OCI-LY7 (cell line): ENCODE data around the gene ACOXL. TPM values are rescaled to one million over a fixed set of nuclear protein-coding genes. Genes with fewer than 3 reads are reported as not detected.

Experiments
- BruUV-seq: library from RNA; stranded (reverse); fragments of 400-500 nt; replicated peaks from 2 replicates; lab custom pipeline; 2021; lab: Mats Ljungman, UMichigan
- CTCF ChIA-PET: fragments of 300-600 bp; sonication (Branson Sonifier 250); formaldehyde crosslinking; loops from one replicate; lab custom pipeline; 2022; ENCODE audit warnings: antibody characterized with exemption; ENCODE audit not compliant: unreplicated experiment; lab: Charles Lee
- POLR2A ChIA-PET: fragments of 300-600 bp; sonication (Branson Sonifier 250); formaldehyde crosslinking; loops from one replicate; lab custom pipeline; 2022; ENCODE audit warnings: antibody characterized with exemption; lab: Charles Lee
- DNase-seq: peaks from one replicate; pipeline ENCODE4 v3.0.0-alpha.2; 2015; ENCODE audit warnings: low spot score
- H2AFZ ChIP-seq: fragments of 200-600 bp; sonication (generic), shearing (Covaris generic); 2 replicates; pipeline ENCODE4 v1.6.1; 2014; ENCODE audit warnings: mild to moderate bottlenecking, antibody characterized with exemption, low read length, moderate library complexity
- H3K27ac ChIP-seq: fragments of 200-600 bp; sonication (generic); 2 replicates; pipeline ENCODE4 v1.5.1; 2014; ENCODE audit warnings: mixed run types, low read depth, mild to moderate bottlenecking, moderate library complexity, low read length, inconsistent platforms; ENCODE audit not compliant: poor library complexity, severe bottlenecking
- H3K36me3 ChIP-seq: fragments of 200-600 bp; sonication (generic); 2 replicates; pipeline ENCODE4 v1.6.1; 2014; ENCODE audit warnings: mild to moderate bottlenecking, antibody characterized with exemption, low read length, moderate library complexity, mixed read lengths; ENCODE audit not compliant: insufficient read depth
- H3K4me1 ChIP-seq: fragments of 200-600 bp; sonication (generic); 2 replicates; pipeline ENCODE4 v1.5.1; 2014; ENCODE audit warnings: mild to moderate bottlenecking, low read length; ENCODE audit not compliant: insufficient read depth, poor library complexity, severe bottlenecking
- H3K4me2 ChIP-seq: fragments of 200-600 bp; sonication (generic); 2 replicates; pipeline ENCODE4 v1.6.1; 2014; ENCODE audit warnings: mild to moderate bottlenecking, low read length
- H3K4me3 ChIP-seq: fragments of 200-600 bp; sonication (generic); 2 replicates; pipeline ENCODE4 v1.5.1; 2014; ENCODE audit warnings: mild to moderate bottlenecking, low read depth, low read length; ENCODE audit not compliant: poor library complexity, severe bottlenecking
- H3K79me2 ChIP-seq: fragments of 200-600 bp; sonication (generic); 2 replicates; pipeline ENCODE4 v1.6.1; 2016; ENCODE audit warnings: low read depth, mild to moderate bottlenecking, low read length, moderate library complexity, mixed read lengths; ENCODE audit not compliant: insufficient read depth
- H3K9me2 ChIP-seq: fragments of 200-600 bp; sonication (generic); 2 replicates; pipeline ENCODE4 v1.6.1; 2016; ENCODE audit warnings: mild to moderate bottlenecking, low read length, mixed read lengths; ENCODE audit not compliant: insufficient read depth
- H3K9me3 ChIP-seq: fragments of 200-600 bp; sonication (generic); 2 replicates; pipeline ENCODE4 v1.6.1; 2014; ENCODE audit warnings: mild to moderate bottlenecking, mixed run types, low read length, mixed read lengths
- H4K20me1 ChIP-seq: fragments of 200-600 bp; sonication (generic); 2 replicates; pipeline ENCODE4 v1.6.1; 2014; ENCODE audit warnings: mild to moderate bottlenecking, antibody characterized with exemption, low read length, moderate library complexity, mixed read lengths; ENCODE audit not compliant: insufficient read depth
- EZH2phosphoT487 ChIP-seq: fragments of 200-600 bp; sonication (generic); IDR thresholded peaks from 2 replicates; pipeline ENCODE4 v1.6.1; 2018; ENCODE audit warnings: low read depth, borderline replicate concordance, mild to moderate bottlenecking, mixed run types, antibody characterized with exemption, low read length, moderate library complexity, mixed read lengths
- intact Hi-C: fragments of 100-400 bp; cut with micrococcal nuclease; formaldehyde crosslinking; loops from one replicate; pipeline ENCODE4 v1.10.0; 2022; ENCODE audit not compliant: unreplicated experiment
- total RNA-seq, 2 experiments: library from RNA; depleted of rRNA in 1 of 2; stranded (reverse); fragments of >200 nt in 1 of 2; shearing (Covaris generic) in 1 of 2; gene quantifications; 2 replicates each; pipeline ENCODE4 v1.2.3, GENCODE V29; 2014 to 2022
- TF ChIP-seq, protein P1 (sequence below): fragments of 200-600 bp; sonication (generic); conservative IDR thresholded peaks from 2 replicates; pipeline ENCODE4 v1.5.1; 2014; ENCODE audit warnings: mild to moderate bottlenecking, antibody characterized with exemption, low read length, moderate library complexity, mixed read lengths

Gene ACOXL
- total RNA-seq, 2 experiments from 2014 or later, result 1.4 TPM; not detected in 1

DNA sequence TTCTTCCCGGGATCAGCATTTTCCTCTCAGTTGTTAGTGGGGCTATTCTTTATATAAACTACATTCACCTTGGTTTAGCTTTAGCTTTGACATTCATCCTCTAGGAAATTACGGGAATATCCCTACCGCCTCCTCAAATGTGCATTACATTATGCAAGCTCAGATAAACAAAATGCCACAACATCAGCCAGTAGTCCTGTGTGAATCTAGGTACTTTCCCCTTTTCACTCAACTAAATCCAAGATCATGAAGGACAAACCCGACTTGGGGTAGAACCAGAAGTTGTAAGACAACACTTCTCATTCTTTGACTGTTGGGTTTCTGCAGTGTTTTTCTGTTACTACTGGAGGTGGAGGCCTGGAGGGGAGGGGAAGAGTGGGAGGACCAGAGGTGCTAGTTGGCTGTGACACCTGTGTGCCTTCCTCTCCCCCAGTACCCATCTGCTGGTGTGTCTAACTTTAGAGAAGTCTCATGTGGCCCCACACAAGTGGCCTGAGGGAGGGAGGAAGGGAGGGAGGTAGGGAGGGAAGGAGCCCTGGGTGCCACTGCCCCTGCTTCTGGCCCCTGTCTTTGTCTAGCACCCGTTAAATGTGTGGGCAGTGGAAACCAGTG, 303.6 kb downstream of the ACOXL start:
- H3K27ac ChIP-seq, result peak overlapping the region; percentile 66
- TF ChIP-seq, protein P1, sequence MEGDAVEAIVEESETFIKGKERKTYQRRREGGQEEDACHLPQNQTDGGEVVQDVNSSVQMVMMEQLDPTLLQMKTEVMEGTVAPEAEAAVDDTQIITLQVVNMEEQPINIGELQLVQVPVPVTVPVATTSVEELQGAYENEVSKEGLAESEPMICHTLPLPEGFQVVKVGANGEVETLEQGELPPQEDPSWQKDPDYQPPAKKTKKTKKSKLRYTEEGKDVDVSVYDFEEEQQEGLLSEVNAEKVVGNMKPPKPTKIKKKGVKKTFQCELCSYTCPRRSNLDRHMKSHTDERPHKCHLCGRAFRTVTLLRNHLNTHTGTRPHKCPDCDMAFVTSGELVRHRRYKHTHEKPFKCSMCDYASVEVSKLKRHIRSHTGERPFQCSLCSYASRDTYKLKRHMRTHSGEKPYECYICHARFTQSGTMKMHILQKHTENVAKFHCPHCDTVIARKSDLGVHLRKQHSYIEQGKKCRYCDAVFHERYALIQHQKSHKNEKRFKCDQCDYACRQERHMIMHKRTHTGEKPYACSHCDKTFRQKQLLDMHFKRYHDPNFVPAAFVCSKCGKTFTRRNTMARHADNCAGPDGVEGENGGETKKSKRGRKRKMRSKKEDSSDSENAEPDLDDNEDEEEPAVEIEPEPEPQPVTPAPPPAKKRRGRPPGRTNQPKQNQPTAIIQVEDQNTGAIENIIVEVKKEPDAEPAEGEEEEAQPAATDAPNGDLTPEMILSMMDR, result no peak
- TF ChIP-seq EZH2phosphoT487, result no peak
- peak overlapping the region; percentile 62 for H3K4me2 ChIP-seq
- peaks cover 83% of the 10 kb centered on the region for H3K4me1 ChIP-seq
- no peaks in the 10 kb centered on the region for H3K9me2 ChIP-seq
- H3K4me3 ChIP-seq, result peak overlapping the region; percentile 30
- intact Hi-C loops, result loop anchor here (2.0 to 10.0 kb wide), 4 partner anchors 15 to 639 kb away; partner anchors contain the start of genes BCL2L11 and BUB1
- POLR2A ChIA-PET, result interaction anchor here (0.6 to 1.4 kb wide), 2 partner anchors 21 to 870 kb away, joined by 5 read pairs; no protein-coding TSS in a partner anchor
- CTCF ChIA-PET, result no interaction called here
- no peaks in the 10 kb centered on the region for H3K79me2 ChIP-seq
- no peaks in the 10 kb centered on the region for H4K20me1 ChIP-seq
- H3K9me3 ChIP-seq, result no peaks in the 10 kb centered on the region
- no TSS peak for BruUV-seq
- peak overlapping the region; percentile 49 for H2AFZ ChIP-seq
- H3K36me3 ChIP-seq, result no peaks in the 10 kb centered on the region
- DNase-seq, result peak; percentile 88

DNA sequence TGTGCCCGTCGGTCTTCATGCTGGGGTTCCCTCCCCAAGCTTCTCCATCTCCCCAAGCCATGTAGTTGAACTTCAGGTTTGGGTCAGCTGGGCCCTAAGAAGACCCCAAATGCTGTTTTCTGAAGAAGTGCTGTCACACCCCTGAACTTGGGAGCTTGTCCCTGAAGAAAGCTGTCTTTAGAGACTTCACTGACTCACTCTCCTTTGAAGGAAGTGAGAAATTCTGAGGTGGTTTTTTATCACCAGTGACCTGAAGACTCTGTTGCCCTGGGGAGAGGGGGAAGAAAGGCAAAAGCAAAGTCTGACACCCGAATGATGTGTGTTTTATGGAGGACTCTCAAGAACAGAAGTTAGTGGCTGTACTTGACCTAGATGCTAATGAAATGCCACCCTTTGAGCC, 304.8 kb downstream of the ACOXL start:
- Histone ChIP-seq H2AFZ (peak overlapping the region; percentile 49; the same call in 1 of the 2 replicates), H3K27ac (peak overlapping the region; percentile 66), H3K36me3 (no peaks in the 10 kb centered on the region), H3K4me3 (peak overlapping the region; percentile 30), H3K4me1 (peaks cover 80% of the 10 kb centered on the region), H3K9me2 (no peaks in the 10 kb centered on the region), H3K9me3 (no peaks in the 10 kb centered on the region), H4K20me1 (no peaks in the 10 kb centered on the region), H3K79me2 (no peaks in the 10 kb centered on the region), H3K4me2 (peak overlapping the region; percentile 62)
- ChIA-PET CTCF (interaction anchor here (0.8 kb wide), 1 partner anchor 15 kb away, joined by 4 read pairs; no protein-coding TSS in a partner anchor), POLR2A (interaction anchor here (0.6 to 1.2 kb wide), 4 partner anchors 12 to 60 kb away, joined by 3 to 12 read pairs (median 4); no protein-coding TSS in a partner anchor)
- no peak for TF ChIP-seq EZH2phosphoT487
- TF ChIP-seq, protein P1, result no peak
- intact Hi-C loops, result loop anchor here (2.0 to 10.0 kb wide), 4 partner anchors 14 to 638 kb away; partner anchors contain the start of genes BCL2L11 and BUB1
- BruUV-seq, result no TSS peak
- DNase-seq, result peak; percentile 61
